GM12865 (cell line): Measurements from ENCODE around the gene BMX.
A peak's percentile ranks its signal among the peaks of the same experiment; 100 is the strongest.

Experiments used
- DNase-seq: peaks from one replicate; pipeline ENCODE4 v3.0.0; 2010; ENCODE audit warnings: low read depth
- H3K4me3 ChIP-seq: 2 replicates; pipeline ENCODE4 v1.5.1; 2011; ENCODE audit warnings: mild to moderate bottlenecking, low read depth, low read length, control low read depth
- CTCF ChIP-seq: IDR thresholded peaks from 2 replicates; pipeline ENCODE4 v1.5.1; 2011; ENCODE audit warnings: low read length, control low read depth, low read depth, inconsistent platforms; ENCODE audit not compliant: insufficient read depth; ENCODE audit errors: missing control alignments

BMX gene

GRCh38 chrX:15564981-15565579 lies 64.5 kb downstream of the BMX start:
- peak; percentile 54 for DNase-seq
- no peak overlapping the region for H3K4me3 ChIP-seq
- peak; percentile 44 for TF ChIP-seq CTCF

GRCh38 chrX:15566244-15566643 lies 65.6 kb downstream of the BMX start:
- no peak for DNase-seq
- H3K4me3 ChIP-seq: no peak overlapping the region
- TF ChIP-seq CTCF: no peak

GRCh38 chrX:15567267-15567666 lies 66.7 kb downstream of the BMX start:
- no peak for DNase-seq
- no peak overlapping the region for H3K4me3 ChIP-seq
- TF ChIP-seq CTCF: no peak

GRCh38 chrX:15567886-15568616 lies 67.4 kb downstream of the BMX start:
- TF ChIP-seq CTCF: no peak
- no peak for DNase-seq
- no peak overlapping the region for H3K4me3 ChIP-seq

- TF ChIP-seq CTCF: no peak
Observed at GRCh38 chrX:15570145-15570544, 69.5 kb downstream of the BMX start.

GRCh38 chrX:15574017-15574416 lies 73.4 kb downstream of the BMX start:
- TF ChIP-seq CTCF: no peak
- DNase-seq: no peak
- H3K4me3 ChIP-seq: no peak overlapping the region

More at GRCh38 chrX:15570145-15570544, 69.5 kb downstream of the BMX start:
- no peak for DNase-seq
- no peak overlapping the region for H3K4me3 ChIP-seq
